DND-41 (cell line): ENCODE data around the gene CD22.

Experiments used
- ATAC-seq: fragments of 200-7000 bp; cut with Tn5 transposase; 3 replicates; pipeline ENCODE4 v1.9.1; 2021; ENCODE audit warnings: low read depth; ENCODE audit not compliant: insufficient read depth
- DNase-seq: peaks from one replicate; pipeline ENCODE4 v3.0.0-alpha.2; 2020
- H2AFZ ChIP-seq: 2 replicates; pipeline ENCODE4 v1.6.0; 2012; ENCODE audit warnings: low read depth, low read length
- H3K27ac ChIP-seq: 2 replicates; pipeline ENCODE4 v1.5.1; 2012; ENCODE audit warnings: low read length, inconsistent platforms
- H3K27me3 ChIP-seq: fragments of 200-600 bp; sonication (generic); 2 replicates; pipeline ENCODE4 v1.6.0; 2012; ENCODE audit warnings: low read length, mild to moderate bottlenecking, inconsistent platforms; ENCODE audit not compliant: insufficient read depth, poor library complexity
- H3K36me3 ChIP-seq: 2 replicates; pipeline ENCODE4 v1.5.1; 2012; ENCODE audit warnings: low read length, inconsistent platforms; ENCODE audit not compliant: insufficient read depth
- H3K4me1 ChIP-seq: 2 replicates; pipeline ENCODE4 v1.5.1; 2012; ENCODE audit warnings: mild to moderate bottlenecking, low read length; ENCODE audit not compliant: insufficient read depth
- H3K4me2 ChIP-seq: 2 replicates; pipeline ENCODE4 v1.6.0; 2012; ENCODE audit warnings: mild to moderate bottlenecking, moderate library complexity, low read length, inconsistent platforms; ENCODE audit not compliant: insufficient read depth
- H3K4me3 ChIP-seq, 2 experiments: fragments of 200-600 bp in 1 of 2; shearing (Covaris generic) in 1 of 2; 2 replicates each; pipeline ENCODE4 v1.5.1; 2012 to 2016; ENCODE audit warnings: inconsistent platforms in 2 of 2, low read length in 2 of 2, mild to moderate bottlenecking in 2 of 2, low read depth in 1 of 2, moderate library complexity in 1 of 2
- H3K79me2 ChIP-seq: 2 replicates; pipeline ENCODE4 v1.6.0; 2012; ENCODE audit warnings: low read length, inconsistent platforms; ENCODE audit not compliant: insufficient read depth
- H3K9ac ChIP-seq: 2 replicates; pipeline ENCODE4 v1.6.0; 2012; ENCODE audit warnings: low read depth, mild to moderate bottlenecking, inconsistent platforms, low read length, moderate library complexity
- H3K9me3 ChIP-seq: 2 replicates; pipeline ENCODE4 v1.5.1; 2012; ENCODE audit warnings: low read length, moderate library complexity, mild to moderate bottlenecking, inconsistent platforms; ENCODE audit not compliant: insufficient read depth, severe bottlenecking
- H4K20me1 ChIP-seq: 2 replicates; pipeline ENCODE4 v1.6.0; 2012; ENCODE audit warnings: low read length; ENCODE audit not compliant: insufficient read depth
- EZH2 ChIP-seq: IDR thresholded peaks from 3 replicates; pipeline ENCODE4 v1.6.1; 2012; ENCODE audit warnings: borderline replicate concordance, low read depth, mild to moderate bottlenecking, moderate library complexity, low read length, inconsistent platforms; ENCODE audit not compliant: severe bottlenecking
- TF ChIP-seq, protein P1 (sequence below): IDR thresholded peaks from 2 replicates; pipeline ENCODE4 v1.5.1; 2012; ENCODE audit warnings: borderline replicate concordance, low read length, moderate library complexity, mild to moderate bottlenecking; ENCODE audit not compliant: poor library complexity, severe bottlenecking; ENCODE audit errors: extremely low read depth

Gene CD22

DNA sequence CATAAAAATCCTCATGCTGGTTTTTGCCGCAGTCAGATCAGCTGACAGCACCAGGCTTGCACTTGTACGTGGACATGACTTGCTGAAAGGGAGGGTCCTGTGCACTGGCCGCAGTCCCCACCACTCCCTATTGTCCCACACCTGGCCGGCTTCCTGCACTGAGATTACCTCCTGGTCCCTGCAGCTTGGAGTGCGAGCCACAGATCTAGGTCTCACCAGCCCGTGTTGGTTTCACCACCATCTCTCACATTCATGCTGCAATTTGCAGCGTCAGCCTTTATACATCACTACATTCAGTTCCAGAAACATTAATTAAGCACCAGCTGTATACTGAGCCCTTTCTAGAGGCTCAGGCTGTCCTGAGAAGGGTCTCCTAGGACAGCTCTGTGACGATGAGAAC lies 15.0 kb upstream of the CD22 start:
- no peaks in the 10 kb centered on the region for H3K27me3 ChIP-seq
- ATAC-seq (no peak), DNase-seq (no peak)
- no peaks in the 10 kb centered on the region for H3K36me3 ChIP-seq
- H2AFZ ChIP-seq = no peak overlapping the region
- no peaks in the 10 kb centered on the region for H3K4me1 ChIP-seq
- TF ChIP-seq EZH2 = no peak
- TF ChIP-seq, protein P1, sequence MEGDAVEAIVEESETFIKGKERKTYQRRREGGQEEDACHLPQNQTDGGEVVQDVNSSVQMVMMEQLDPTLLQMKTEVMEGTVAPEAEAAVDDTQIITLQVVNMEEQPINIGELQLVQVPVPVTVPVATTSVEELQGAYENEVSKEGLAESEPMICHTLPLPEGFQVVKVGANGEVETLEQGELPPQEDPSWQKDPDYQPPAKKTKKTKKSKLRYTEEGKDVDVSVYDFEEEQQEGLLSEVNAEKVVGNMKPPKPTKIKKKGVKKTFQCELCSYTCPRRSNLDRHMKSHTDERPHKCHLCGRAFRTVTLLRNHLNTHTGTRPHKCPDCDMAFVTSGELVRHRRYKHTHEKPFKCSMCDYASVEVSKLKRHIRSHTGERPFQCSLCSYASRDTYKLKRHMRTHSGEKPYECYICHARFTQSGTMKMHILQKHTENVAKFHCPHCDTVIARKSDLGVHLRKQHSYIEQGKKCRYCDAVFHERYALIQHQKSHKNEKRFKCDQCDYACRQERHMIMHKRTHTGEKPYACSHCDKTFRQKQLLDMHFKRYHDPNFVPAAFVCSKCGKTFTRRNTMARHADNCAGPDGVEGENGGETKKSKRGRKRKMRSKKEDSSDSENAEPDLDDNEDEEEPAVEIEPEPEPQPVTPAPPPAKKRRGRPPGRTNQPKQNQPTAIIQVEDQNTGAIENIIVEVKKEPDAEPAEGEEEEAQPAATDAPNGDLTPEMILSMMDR = no peak
- no peak overlapping the region for H3K4me3 ChIP-seq
- 0 out of 2 replicates have a peak, but pooled peaks cover 2% of the 10 kb centered on the region for H4K20me1 ChIP-seq
- no peak overlapping the region for H3K4me2 ChIP-seq
- no peak overlapping the region for H3K9ac ChIP-seq
- H3K27ac ChIP-seq = no peak overlapping the region
- H3K9me3 ChIP-seq = no peaks in the 10 kb centered on the region
- H3K79me2 ChIP-seq = no peaks in the 10 kb centered on the region

DNA sequence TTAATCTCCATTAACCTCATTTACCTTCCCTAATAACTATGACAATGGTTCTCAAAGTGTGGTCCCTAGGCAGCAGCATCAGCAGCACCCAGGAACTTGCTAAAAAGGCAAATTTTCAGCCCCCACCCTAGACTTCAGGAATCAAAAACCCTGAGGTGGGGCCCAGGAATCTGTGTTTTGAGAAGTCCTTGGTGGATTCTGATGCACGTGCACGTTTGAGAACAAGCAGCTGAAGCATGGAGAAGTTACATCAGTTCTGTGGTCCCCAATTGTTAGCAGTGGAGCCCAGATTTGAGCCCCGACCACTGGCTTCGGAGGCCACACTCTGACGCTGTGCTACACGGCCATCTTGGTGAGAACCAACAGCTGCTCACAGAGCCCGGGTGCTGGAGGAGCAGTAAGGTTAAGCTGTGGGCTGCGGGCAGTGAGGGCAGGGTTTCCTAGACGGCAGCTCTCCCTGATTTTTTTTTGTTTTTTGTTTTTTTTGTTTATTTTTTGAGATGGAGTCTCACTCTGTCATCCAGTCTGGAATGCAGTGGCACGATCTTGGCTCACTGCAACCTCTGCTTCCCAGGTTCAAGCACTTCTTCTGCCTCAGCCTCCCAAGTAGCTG lies 14.0 kb upstream of the CD22 start:
- no peak overlapping the region for H2AFZ ChIP-seq
- DNase-seq (no peak), ATAC-seq (no peak)
- H4K20me1 ChIP-seq = 0 out of 2 replicates have a peak, but pooled peaks cover 2% of the 10 kb centered on the region
- no peaks in the 10 kb centered on the region for H3K9me3 ChIP-seq
- H3K36me3 ChIP-seq = no peaks in the 10 kb centered on the region
- no peak overlapping the region for H3K27ac ChIP-seq
- no peak overlapping the region for H3K4me2 ChIP-seq
- H3K79me2 ChIP-seq = no peaks in the 10 kb centered on the region
- H3K9ac ChIP-seq = no peak overlapping the region
- no peaks in the 10 kb centered on the region for H3K27me3 ChIP-seq
- no peaks in the 10 kb centered on the region for H3K4me1 ChIP-seq
- H3K4me3 ChIP-seq = no peak overlapping the region
- TF ChIP-seq, protein P1 = no peak
- TF ChIP-seq EZH2 = no peak

DNA sequence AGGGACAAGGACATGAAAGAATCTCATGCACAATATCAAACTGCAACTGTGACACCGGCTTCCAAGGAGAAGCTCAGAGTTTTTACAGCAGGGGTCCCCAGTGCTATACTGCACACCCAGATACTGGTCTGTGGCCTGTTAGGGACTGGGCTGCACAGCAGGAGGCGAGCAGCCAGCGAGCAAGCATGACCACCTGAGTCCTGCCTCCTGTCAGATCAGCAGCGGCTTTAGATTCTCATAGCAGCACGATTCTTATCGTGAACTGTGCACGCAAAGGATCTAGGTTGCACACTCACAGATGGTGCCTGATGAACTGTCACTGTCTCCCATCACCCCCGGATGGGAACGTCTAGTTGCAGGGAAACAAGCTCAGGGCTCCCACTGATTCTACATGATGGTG lies 13.1 kb upstream of the CD22 start:
- Histone ChIP-seq H3K36me3 (no peaks in the 10 kb centered on the region), H3K4me1 (no peaks in the 10 kb centered on the region), H3K9ac (no peak overlapping the region), H3K27ac (no peak overlapping the region), H2AFZ (no peak overlapping the region), H3K9me3 (no peaks in the 10 kb centered on the region), H3K4me2 (no peak overlapping the region), H4K20me1 (0 out of 2 replicates have a peak, but pooled peaks cover 2% of the 10 kb centered on the region), H3K4me3 (no peak overlapping the region), H3K27me3 (no peaks in the 10 kb centered on the region), H3K79me2 (no peaks in the 10 kb centered on the region)
- no peak for DNase-seq
- TF ChIP-seq, protein P1 = no peak
- TF ChIP-seq EZH2 = no peak
- ATAC-seq = no peak
